NCI-H2196 (cell line): Measurements from ENCODE around the gene RIPK1.
"Not testable (repeated sequence)": the region's sequence is repeated elsewhere in the genome, so short reads cannot be mapped to it uniquely, and the experiment has no call there.

Source experiments
- DNase-seq: peaks from one replicate; lab custom pipeline; 2025; ENCODE audit not compliant: unreplicated experiment; lab: John Stamatoyannopoulos, UW

RIPK1 gene

GRCh38 chr6:3133515-3133914 is 65.2 kb downstream of the RIPK1 start:
- no peak for DNase-seq

GRCh38 chr6:3135668-3136291 is 67.5 kb downstream of the RIPK1 start:
- no peak for DNase-seq

GRCh38 chr6:3136292-3137011 is 68.2 kb downstream of the RIPK1 start:
- DNase-seq, result no peak

GRCh38 chr6:3137057-3137777 is 68.9 kb downstream of the RIPK1 start:
- no peak for DNase-seq

- DNase-seq, result not testable (repeated sequence)
Observed at GRCh38 chr6:3137873-3138272, 69.6 kb downstream of the RIPK1 start.

GRCh38 chr6:3138341-3138740 is 70.0 kb downstream of the RIPK1 start:
- no peak for DNase-seq

- peak; percentile 86 for DNase-seq
Observed at GRCh38 chr6:3139090-3139903, 71.0 kb downstream of the RIPK1 start.

GRCh38 chr6:3140201-3140600 is 71.9 kb downstream of the RIPK1 start:
- no peak for DNase-seq

- no peak for DNase-seq
Observed at GRCh38 chr6:3142536-3142935, 74.2 kb downstream of the RIPK1 start.

- DNase-seq, result no peak
Observed at GRCh38 chr6:3143158-3143557, 74.9 kb downstream of the RIPK1 start.

GRCh38 chr6:3144571-3144970 is 76.3 kb downstream of the RIPK1 start:
- no peak for DNase-seq

GRCh38 chr6:3147914-3148757 is 79.8 kb downstream of the RIPK1 start:
- DNase-seq, result peak; percentile 17

GRCh38 chr6:3151691-3152090 is 83.4 kb downstream of the RIPK1 start:
- peak; percentile 14 for DNase-seq

GRCh38 chr6:3152689-3153088 is 84.4 kb downstream of the RIPK1 start:
- DNase-seq, result no peak

- not testable (repeated sequence) for DNase-seq
Observed at GRCh38 chr6:3155416-3155815, 87.1 kb downstream of the RIPK1 start.

- DNase-seq, result not testable (repeated sequence)
Observed at GRCh38 chr6:3156184-3157130, 88.2 kb downstream of the RIPK1 start.

- DNase-seq, result peak; percentile 77
Observed at GRCh38 chr6:3157131-3157933, 89.0 kb downstream of the RIPK1 start, which contains the start of gene TUBB2A. TSS of gene TUBB2A (minus strand) at chr6:3157544. CDS start at chr6:3157463, 81 bp downstream.
